T-helper 1 cell (primary cell): ENCODE results near the gene BPIFB6.

Source experiments
- DNase-seq, 5 donors: peaks; one replicate each; pipeline ENCODE4 v3.0.0-alpha.2; 2012 to 2020

Gene BPIFB6

GRCh38 chr20:33016581-33017109 lies 14.8 kb upstream of the BPIFB6 start:
- DNase-seq, result no peak

DNA sequence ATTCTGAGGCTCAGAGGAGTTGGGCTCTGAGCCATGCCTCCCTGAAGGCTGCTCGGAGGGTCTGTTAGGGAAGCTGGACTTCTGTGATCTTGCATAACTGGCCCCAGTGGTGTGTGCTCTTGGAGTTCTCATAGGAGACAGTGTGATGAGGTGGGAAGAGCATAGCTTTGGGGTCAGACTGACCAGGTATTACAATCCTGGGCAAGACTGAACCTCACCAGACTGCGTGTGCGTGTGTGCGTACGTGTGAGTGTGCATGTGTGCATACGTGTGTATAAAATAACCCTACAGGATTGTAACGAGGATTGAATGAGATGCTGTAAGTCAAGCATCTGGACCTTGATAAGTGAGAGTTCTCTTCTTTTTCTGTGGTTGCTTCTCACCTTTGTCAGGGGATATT lies 13.9 kb upstream of the BPIFB6 start:
- no peak for DNase-seq

DNA sequence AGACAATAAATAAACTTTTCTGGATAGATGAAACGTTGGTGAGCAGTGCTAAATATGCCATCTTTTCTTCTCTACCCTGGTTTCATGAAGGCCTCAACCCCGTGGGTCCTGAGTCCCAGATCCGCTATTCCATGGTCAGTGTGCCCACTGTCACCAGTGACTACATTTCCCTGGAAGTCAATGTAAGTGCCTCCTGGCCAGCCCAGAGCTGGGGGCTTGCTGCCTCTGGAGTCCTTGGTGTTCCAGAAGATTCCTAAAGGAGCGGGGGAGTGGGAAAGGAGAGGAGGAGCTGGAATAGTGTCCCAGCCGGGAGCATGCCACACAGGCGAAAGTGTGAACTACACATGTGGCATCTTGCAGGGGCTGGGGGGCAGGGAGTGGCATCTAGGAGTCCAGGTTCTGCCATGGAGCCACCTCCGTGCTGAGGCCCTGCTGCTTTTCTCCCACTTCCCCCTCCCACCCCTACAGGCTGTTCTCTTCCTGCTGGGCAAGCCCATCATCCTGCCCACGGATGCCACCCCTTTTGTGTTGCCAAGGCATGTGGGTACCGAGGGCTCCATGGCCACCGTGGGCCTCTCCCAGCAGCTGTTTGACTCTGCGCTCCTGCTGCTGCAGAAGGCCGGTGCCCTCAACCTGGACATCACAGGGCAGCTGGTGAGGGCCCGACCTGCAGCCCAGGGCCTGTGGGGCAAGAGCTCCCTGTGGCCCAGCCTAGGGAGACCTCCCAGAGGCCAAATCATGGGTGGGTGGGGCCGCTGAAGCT lies 13.1 kb upstream of the BPIFB6 start:
- DNase-seq, result no peak

- no peak for DNase-seq
Measured at GRCh38 chr20:33019465-33020277, 11.8 kb upstream of the BPIFB6 start.

DNA sequence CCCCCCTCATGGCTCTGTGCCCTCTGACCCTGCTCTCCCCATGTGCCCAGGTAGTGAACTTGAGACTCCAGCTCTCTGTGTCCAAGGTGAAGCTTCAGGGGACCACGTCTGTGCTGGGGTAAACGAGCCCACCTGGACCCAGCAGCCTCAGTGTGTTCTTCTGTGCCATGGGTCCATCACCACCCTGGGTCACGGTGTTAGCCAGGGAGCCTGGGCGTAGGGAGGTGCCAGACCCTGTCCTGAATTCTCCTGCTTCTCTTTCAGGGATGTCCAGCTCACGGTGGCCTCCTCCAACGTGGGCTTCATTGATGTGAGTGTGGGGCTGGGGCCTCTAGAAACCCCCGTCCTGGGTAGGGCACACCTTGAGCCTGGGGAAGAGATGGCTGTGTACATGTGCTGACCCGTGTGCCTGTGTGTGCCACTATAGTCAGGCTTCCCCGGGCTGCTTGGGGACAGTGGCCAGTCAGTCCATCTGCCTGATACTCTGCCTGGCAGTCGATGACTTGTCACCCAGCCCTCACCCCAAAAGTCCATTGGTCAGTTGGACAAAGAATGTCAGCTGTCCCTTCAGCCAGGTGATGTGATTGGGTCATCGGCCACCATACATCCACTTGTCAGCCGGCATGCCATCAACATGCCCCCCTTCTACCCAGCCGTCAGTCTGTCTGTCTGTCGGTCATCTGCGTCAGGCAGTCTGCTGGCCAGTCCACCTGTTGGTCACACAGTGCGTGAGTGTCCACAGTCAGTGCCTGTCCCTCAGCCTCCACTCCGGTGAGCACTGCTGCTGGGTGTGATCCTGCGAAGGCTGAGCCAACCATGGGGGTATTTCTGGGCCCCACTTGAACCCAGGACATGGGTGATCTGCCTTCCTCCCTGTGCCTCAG lies 10.9 kb upstream of the BPIFB6 start:
- DNase-seq, result no peak

DNA sequence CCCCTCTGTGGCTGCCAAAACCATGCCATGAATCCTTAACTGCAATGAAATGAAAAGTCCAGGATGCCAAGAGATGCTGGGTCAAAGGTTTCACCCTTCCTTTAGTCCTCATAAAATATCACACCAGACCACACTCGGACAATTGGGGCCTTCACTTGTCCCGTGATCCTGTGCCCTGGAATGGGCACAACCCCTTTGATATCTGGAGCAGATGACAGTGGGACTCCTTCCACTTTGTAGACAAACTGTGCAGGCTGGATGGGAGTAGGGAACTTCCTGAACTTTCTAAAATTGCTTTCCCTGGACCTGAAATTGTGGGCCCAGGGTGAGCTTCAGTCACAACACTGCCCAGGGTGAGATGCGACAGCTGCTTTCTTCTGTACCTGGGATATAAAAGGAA lies 9.6 kb upstream of the BPIFB6 start:
- DNase-seq, result no peak

GRCh38 chr20:33022289-33022688 lies 9.2 kb upstream of the BPIFB6 start:
- DNase-seq, result no peak

- DNase-seq, result no peak
Measured at GRCh38 chr20:33022694-33023438, 8.6 kb upstream of the BPIFB6 start.

- DNase-seq, result no peak
Measured at GRCh38 chr20:33023439-33024242, 7.8 kb upstream of the BPIFB6 start.

DNA sequence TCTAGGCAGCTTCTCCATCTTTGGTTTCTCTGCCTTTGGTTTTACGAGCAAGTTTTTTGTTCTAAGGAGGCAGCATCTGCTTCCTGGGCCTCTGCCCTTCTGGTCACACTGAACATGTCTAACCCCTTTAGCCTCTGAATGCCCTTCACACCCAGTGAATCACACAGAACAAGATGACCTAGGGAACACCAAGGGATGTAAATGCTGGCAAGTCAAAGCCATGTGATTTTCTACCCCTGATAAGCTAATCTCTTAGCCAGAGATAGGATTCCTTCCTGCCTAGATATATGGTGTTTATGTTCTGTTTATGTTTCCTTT lies 7.2 kb upstream of the BPIFB6 start:
- DNase-seq, result no peak

- DNase-seq, result no peak
Measured at GRCh38 chr20:33024609-33025317, 6.7 kb upstream of the BPIFB6 start.

DNA sequence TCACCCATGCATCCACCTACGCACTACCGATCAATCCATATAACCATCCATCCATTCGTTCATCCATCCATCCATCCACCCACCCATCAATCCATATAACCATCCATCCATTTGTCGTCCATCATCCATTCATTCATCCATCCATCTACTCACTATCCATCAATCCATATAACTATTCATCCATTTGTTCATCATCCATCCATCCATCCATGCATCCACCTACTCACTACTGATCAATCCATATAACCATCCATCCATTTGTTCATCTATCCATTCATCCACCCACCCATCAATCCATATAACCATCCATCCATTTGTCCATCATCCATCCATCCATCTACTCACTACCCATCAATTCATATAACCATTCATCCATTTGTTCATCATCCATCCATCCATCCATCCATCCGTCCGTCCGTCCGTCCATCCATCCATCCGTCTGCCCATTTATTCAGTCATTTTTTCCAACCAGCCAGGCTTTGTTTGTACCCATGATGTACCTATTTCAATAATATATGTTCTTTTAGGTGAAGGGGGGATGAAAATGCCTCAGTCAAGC lies 6.1 kb upstream of the BPIFB6 start:
- DNase-seq, result no peak

- DNase-seq, result no peak
Measured at GRCh38 chr20:33026072-33026778, 5.2 kb upstream of the BPIFB6 start.

GRCh38 chr20:33026779-33027759 lies 4.4 kb upstream of the BPIFB6 start:
- no peak for DNase-seq

- no peak for DNase-seq
Measured at GRCh38 chr20:33027769-33028751, 3.4 kb upstream of the BPIFB6 start.

GRCh38 chr20:33028875-33029274 lies 2.6 kb upstream of the BPIFB6 start:
- no peak for DNase-seq

DNA sequence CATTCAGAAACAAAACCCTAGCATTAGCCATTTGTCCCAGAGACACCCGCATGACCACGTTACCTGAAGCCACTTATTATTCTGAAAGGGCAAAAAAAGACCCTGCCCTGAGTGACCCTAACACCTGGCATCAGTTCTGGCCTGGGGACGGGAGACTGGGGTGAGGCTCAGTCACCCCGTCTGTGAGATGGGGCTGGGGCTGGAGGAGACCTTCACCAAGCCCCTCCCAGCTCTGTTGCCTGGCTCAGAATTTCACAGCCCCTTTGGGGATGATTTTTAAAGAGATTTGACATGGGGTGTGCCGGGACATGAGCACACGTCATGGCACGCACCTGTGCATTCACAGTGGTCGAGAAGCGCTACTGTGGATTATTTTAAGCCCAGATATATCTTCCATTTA lies 1.4 kb upstream of the BPIFB6 start:
- DNase-seq, result no peak
